ENCODE data around the gene PHC3.
"Not testable (repeated sequence)": the region's sequence is repeated elsewhere in the genome, so short reads cannot be mapped to it uniquely, and the experiment has no call there.

DNA sequence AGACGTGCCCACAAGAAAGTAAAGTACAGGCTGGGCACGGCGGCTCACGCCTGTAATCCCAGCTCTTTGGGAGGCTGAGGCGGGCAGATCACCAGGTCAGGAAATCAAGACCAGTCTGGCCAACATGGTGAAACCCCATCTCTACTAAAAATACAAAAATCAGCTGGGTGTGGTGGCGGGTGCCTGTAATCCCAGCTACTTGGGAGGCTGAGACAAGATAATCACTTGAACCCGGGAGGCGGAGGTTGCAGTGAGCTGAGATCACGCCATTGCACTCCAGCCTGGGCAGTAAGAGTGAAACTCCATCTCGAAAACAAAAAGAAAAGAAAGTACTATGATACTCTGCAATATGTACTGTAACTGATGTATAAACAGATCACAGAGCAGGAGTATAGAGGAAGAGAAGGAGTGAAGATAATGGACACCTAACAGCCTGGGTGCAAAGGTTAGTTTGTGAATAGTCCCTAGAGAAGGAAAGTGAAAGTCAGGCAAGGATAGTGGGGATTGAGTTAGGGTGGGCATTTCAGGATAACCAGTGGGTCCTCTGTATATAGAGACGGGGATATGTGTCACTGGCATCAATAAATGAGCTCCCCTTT is 24.7 kb upstream of the PHC3 start:
- TF ChIP-seq, protein P1, sequence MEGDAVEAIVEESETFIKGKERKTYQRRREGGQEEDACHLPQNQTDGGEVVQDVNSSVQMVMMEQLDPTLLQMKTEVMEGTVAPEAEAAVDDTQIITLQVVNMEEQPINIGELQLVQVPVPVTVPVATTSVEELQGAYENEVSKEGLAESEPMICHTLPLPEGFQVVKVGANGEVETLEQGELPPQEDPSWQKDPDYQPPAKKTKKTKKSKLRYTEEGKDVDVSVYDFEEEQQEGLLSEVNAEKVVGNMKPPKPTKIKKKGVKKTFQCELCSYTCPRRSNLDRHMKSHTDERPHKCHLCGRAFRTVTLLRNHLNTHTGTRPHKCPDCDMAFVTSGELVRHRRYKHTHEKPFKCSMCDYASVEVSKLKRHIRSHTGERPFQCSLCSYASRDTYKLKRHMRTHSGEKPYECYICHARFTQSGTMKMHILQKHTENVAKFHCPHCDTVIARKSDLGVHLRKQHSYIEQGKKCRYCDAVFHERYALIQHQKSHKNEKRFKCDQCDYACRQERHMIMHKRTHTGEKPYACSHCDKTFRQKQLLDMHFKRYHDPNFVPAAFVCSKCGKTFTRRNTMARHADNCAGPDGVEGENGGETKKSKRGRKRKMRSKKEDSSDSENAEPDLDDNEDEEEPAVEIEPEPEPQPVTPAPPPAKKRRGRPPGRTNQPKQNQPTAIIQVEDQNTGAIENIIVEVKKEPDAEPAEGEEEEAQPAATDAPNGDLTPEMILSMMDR (IDR thresholded peaks at IDR 0.05): not testable (repeated sequence)
- not testable (repeated sequence) for TF ChIP-seq EP300, POLR2A (IDR thresholded peaks at IDR 0.05)
